Stimulated activated CD4-positive, alpha-beta T cell treated with anti-CD3 and anti-CD28 coated beads, Interleukin-1b, Interleukin-23, amount 100 ng/mL, for 24 hours (primary cell): Measurements from ENCODE around the gene ZCCHC8.
A peak's percentile ranks its signal among the peaks of the same experiment; 100 is the strongest.
"Not testable (repeated sequence)": the region's sequence is repeated elsewhere in the genome, so short reads cannot be mapped to it uniquely, and the experiment has no call there.

Experiments
- DNase-seq, 4 experiments: peaks; one replicate each; pipeline ENCODE4 v3.0.0-alpha.2; 2020; ENCODE audit warnings: low read depth in 4 of 4, low spot score in 1 of 4

Gene ZCCHC8

DNA sequence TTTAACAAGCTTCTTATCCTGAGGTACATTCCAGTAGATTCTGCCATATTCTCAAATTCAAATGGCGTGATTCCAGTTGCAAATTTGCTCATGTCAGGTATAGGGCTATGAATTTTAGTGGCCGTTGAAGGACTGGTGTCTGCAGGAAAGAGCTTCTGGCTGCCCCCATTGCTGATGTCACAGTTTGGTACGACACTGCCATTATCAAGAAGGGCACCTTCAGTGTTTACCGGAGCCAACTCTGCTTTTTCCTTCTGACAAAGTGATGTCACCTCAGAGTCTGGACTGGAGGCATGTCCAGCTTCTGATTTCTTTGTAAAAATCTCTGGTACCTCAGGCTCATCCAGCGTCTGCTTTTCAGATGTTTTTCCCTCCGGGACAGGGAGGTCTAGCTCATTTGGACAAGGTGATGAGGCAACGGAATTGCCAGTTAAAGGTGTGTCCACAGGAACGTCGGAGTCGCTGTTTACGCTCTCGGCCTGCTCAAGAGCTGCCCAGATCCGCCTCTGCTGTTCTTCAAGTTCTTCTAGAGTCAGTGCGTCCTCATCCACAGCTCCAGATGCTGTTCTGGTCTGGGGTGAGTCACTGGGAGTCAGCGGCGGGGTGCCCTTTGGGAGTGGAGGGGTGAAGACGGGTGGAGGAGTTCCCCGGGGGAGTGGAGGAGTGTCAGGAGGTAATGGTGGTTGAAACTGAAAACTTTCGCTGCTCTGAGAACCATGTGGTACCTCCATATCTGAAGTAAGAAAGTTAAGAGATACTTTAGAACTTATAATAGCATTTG is 27.0 kb downstream of the ZCCHC8 start:
- DNase-seq, result peak in 2 of 4 experiments; percentile 39 to 66

- no peak for DNase-seq
Measured at GRCh38 chr12:122471324-122472226, 29.2 kb downstream of the ZCCHC8 start.

DNA sequence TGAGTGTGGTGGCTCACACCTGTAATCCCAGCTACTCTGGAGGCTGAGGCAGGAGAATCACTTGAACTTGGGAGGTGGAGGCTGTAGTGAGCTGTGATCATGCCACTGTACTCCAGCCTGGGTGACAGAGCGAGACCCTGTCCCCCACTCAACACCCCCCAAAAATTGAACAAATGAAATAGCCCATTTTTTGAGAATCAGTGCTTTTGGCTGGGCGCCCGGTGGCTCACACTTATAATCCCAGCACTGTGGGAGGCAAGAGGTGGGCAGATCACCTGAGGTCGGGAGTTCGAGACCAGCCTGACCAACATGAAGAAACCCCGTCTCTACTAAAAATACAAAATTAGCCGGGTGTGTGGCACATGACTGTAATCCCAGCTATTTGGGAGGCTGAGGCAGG is 30.2 kb downstream of the ZCCHC8 start:
- DNase-seq, result not testable (repeated sequence)

- DNase-seq, result not testable (repeated sequence)
Measured at GRCh38 chr12:122469856-122470255, 30.9 kb downstream of the ZCCHC8 start.

GRCh38 chr12:122467983-122468382 is 32.7 kb downstream of the ZCCHC8 start:
- DNase-seq, result no peak

DNA sequence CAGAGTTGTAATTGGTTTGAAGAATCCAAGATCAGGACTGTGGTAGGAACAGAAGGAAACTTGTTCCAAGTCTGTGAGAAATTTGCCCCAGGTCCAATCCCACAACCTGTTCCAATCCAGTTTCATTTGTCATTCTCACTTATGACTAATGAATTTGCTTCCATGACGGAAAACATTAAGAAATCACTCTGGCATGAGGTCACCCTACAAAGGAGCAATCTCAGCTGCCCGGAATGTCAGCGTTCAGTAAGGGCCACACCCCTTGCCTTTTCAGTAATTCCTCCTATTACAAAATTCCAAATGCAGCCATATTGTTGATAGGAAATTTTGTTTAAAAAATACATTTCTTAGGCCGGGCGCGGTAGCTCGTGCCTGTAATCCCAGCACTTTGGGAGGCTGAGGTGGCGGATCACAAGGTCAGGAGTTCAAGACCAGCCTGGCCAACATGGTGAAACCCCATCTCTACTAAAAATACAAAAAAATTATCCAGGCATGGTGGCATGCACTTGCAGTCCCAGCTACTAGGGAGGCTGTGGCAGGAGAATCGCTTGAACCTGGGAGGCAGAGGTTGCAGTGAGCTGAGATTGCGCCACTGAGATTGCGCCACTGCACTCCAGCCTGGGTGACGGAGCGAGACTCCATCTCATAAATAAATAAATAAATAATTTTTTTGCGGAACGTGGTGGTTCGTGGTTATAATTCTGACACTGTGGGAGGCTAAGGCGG is 36.3 kb downstream of the ZCCHC8 start:
- not testable (repeated sequence) for DNase-seq

- no peak for DNase-seq
Measured at GRCh38 chr12:122460641-122461040, 40.1 kb downstream of the ZCCHC8 start.

GRCh38 chr12:122460061-122460460 is 40.7 kb downstream of the ZCCHC8 start:
- no peak for DNase-seq

DNA sequence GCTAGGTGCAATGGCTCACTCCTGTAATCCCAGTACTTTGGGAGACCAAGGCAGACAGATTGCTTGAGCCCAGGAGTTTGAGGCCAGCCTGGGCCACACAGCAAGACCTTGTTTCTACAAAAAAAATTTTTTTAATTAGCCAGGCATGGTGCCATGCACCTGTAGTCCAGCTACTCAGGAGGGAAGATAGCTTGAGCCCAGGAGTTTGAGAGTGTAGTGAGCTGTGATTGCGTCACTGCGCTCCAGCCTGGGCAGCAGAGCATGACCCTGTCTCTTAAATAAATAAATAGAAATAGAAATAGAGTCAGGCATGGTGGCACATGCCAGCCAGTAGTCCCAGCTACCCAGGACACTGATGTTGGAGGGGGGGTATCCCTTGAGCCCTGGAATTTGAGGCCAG is 41.5 kb downstream of the ZCCHC8 start:
- DNase-seq, result no peak

DNA sequence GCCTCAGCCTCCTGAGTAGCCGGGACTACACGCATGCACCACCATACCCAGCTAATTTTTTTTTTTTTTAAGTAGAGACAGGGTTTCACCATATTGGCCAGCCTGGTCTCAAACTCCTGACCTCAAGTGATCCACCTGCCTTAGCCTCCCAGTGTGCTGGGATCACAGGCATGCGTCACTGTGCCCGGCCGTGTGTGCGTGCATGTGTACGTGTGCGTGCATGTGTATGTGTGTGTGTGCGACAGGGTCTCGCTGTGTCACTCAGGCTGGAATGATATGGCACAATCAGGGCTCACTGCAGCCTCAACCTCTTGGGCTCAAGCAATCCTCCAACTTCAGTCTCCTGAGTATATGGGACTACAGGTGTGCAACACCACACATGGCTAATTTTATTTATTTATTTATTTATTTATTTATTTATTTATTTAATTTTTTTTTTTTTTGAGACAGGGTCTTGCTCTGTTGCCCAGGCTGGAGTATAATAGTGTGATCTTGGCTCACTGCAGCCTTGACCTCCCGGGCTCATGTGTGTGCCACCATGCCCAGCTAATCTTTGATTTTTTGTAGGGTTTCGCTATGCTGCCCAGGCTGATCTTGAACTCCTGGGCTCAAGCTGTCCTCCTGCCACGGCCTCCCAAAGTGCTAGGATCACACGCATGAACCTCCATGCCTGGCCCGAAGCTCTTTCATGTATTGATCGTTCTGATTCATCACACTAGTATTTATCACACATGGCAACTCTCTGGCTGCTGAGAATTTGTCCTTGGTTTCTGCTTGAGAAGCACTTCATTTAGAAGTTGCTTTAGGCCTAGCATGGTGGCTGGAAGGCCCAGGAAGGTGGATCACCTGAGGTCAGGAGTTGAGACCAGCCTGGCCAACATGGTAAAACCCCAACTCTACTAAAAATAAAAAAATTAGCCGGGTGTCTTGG is 42.4 kb downstream of the ZCCHC8 start:
- no peak for DNase-seq

- no peak for DNase-seq
Measured at GRCh38 chr12:122457627-122458026, 43.1 kb downstream of the ZCCHC8 start.

- no peak for DNase-seq
Measured at GRCh38 chr12:122454739-122455138, 46.0 kb downstream of the ZCCHC8 start.

DNA sequence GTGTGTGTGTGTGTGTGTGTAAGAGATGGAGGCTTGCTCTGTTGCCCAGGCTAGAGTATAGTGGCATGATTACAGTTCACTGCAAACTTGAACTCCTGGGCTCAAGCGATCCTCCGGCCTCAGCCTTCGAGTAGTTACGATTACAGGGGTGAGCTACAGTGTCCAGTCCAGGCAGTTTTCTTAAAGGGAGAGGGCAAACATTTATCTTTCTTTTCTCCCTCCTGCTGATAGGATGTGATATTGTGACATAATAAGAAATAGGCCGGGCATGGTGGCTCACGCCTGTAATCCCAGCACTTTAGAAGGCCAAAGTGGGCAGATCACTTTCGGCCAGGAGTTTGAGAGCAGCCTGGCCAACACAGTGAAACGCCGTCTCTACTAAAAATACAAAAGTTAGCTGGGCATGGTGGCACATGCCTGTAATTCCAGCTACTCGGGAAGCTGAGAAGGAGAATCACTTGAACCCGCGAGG is 46.4 kb downstream of the ZCCHC8 start:
- DNase-seq, result no peak

DNA sequence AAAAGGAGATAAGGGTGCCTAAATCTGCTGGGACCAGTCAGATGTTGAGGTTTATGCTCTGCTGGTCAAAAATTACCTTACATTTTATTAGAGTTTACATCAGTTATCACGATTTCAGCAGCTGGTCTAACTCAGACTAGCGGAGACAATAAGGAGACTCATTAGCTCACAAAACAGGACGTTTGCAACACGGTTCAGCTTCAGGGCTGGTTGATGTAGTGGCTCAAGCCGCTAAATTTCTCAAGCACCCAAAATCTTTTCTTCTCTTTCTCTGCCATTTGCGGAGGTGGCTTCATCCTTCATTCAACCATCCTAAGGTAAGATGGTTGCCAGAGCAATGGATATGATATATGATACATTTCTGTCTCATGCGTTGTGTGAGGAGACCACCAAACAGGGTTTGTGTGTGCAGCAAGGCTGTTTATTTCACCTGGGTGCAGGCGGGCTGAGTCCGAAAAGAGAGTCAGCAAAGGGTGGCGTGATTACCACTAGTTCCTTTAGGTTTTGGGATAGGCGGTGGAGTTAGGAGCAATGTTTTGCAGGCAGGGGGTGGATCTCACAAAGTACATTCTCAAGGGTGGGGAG is 47.9 kb downstream of the ZCCHC8 start:
- no peak for DNase-seq

GRCh38 chr12:122449317-122449716 is 51.4 kb downstream of the ZCCHC8 start:
- no peak for DNase-seq

- not testable (repeated sequence) for DNase-seq
Measured at GRCh38 chr12:122447825-122448224, 52.9 kb downstream of the ZCCHC8 start.

DNA sequence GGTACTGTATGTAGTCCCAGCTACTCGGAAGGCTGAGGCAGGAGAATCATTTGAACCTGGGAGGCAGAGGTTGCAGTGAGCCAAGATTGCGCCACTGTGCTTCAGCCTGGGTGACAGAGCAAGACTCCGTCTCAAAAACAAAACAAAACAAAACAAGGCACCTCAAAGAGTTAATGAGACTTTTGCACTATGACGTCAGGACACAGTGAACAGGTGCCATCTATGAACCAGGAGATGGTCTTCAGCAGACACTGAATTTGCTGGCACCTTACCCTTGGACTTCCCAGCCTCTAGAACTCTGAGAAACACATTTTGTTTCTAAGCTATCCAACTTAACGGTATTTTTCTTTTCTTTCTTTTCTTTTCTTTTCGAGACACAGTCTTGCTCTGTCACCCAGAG is 54.3 kb downstream of the ZCCHC8 start:
- not testable (repeated sequence) for DNase-seq

- DNase-seq, result not testable (repeated sequence)
Measured at GRCh38 chr12:122444071-122444470, 56.7 kb downstream of the ZCCHC8 start.

- DNase-seq, result not testable (repeated sequence)
Measured at GRCh38 chr12:122438822-122439221, 61.9 kb downstream of the ZCCHC8 start.

DNA sequence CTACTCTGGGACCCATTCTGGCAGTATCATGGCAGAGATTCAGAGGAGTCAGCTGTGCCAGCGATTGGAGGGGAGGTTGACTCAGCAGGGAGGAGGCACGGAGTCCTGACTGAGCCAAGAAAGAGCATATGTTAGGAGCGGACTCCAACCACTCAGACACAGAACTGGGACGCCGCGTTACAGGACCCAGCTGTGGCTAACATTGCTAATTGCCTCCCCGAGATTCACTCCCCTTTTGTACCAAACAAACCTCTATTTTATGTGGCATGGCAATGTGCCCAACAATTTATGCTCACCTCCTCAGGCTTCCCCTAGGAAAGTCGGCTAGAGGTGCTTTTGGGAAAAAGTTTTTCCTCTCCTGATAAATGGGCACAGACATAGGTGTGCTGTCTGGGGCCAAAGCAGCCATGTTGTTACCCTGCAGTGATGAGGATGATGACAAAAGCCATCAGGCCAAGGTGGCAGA is 63.0 kb downstream of the ZCCHC8 start:
- no peak for DNase-seq
